ENCODE measurements around the gene CAMTA2.

DNA sequence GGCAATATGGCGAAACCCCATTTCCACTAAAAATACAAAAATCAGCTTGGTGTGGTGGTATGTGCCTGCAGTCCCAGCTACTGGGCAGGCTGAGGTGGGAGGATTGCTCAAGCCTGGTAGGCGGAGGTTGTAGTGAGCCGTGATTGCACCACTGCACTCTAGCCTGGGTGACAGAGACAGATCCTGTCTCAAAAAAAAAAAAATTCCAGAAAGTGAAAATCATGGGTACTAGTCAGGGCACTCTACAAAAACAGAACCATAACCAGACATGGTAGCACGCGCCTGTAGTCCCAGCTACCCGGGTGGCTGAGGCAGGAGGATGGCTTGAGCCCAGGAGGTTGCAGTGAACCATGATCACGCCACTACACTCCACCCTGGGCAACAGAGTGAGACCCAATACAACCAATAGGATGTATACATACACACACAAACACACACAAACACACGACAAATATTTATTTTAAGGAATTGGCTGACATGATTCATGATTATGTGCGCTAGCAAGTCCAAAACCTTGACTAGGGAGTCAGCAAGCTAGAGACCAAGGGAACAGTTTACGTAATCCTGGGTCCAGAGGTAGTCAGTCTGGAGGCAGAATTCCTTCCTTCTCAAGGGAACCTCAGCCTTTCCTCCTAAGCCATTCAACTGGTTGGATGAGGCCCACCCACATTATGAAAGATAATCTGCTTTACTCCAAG lies 67.0 kb downstream of the CAMTA2 start:
- TF ChIP-seq, protein P1, sequence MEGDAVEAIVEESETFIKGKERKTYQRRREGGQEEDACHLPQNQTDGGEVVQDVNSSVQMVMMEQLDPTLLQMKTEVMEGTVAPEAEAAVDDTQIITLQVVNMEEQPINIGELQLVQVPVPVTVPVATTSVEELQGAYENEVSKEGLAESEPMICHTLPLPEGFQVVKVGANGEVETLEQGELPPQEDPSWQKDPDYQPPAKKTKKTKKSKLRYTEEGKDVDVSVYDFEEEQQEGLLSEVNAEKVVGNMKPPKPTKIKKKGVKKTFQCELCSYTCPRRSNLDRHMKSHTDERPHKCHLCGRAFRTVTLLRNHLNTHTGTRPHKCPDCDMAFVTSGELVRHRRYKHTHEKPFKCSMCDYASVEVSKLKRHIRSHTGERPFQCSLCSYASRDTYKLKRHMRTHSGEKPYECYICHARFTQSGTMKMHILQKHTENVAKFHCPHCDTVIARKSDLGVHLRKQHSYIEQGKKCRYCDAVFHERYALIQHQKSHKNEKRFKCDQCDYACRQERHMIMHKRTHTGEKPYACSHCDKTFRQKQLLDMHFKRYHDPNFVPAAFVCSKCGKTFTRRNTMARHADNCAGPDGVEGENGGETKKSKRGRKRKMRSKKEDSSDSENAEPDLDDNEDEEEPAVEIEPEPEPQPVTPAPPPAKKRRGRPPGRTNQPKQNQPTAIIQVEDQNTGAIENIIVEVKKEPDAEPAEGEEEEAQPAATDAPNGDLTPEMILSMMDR (IDR thresholded peaks at IDR 0.05; ENCODE audit: insufficient read depth, low read length, poor library complexity, severe bottlenecking), result no peak
- TF ChIP-seq EZH2phosphoT487 (conservative IDR thresholded peaks at IDR 0.05; ENCODE audit: low read length), result no peak
